Measurements from ENCODE around the gene GATA2. TPM values are rescaled to one million over a fixed set of nuclear protein-coding genes. Genes with fewer than 3 reads are reported as not detected.

GATA2 gene
- polyA plus RNA-seq, 3 donors = 0.07 to 0.36 TPM; not detected in 1

DNA sequence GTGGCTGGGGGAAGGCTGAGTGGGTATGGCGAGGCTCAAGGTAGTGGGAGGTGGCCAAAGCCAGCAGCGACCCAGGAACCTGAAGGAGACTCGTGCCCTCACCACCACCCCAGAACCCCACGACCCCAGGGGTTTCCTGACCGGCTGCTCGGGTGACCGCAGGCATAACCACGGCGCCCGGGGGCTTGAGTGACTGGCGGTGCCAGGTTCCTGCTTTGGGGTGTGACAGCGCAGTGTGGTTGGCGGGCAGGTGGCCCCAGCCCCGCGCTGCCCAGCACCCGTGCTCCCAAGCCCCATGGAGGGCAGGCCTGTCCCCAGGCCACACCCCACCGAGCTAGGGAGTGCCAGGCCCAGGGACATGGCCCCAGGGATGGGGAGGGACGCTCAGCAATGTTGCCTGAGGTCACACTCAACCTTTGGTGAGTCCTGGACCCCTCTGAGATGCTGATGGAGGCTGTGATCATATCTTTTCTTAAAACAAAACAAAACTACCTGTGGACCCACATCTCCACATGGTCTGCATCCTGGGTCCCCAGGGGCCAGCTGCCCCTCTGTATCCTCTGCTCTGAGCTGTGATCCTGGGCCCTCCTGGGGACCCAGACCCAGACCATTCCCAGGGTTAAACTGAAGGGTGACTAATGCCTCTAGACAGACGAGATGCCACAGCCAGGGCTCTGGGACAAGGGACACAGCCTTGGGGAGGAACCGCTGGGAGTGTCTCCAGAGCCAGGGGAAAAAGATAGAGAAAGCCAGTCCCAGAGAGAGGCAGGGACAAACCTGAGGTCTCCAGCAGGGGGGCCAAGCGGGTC is 39.3 kb downstream of the GATA2 start:
- H3K4me3 Mint-ChIP-seq = peak overlapping the region in 1 of 2 donors; percentile 44
- H3K4me1 Mint-ChIP-seq = peaks cover 2% of the 10 kb centered on the region
- TF ChIP-seq, protein P1, sequence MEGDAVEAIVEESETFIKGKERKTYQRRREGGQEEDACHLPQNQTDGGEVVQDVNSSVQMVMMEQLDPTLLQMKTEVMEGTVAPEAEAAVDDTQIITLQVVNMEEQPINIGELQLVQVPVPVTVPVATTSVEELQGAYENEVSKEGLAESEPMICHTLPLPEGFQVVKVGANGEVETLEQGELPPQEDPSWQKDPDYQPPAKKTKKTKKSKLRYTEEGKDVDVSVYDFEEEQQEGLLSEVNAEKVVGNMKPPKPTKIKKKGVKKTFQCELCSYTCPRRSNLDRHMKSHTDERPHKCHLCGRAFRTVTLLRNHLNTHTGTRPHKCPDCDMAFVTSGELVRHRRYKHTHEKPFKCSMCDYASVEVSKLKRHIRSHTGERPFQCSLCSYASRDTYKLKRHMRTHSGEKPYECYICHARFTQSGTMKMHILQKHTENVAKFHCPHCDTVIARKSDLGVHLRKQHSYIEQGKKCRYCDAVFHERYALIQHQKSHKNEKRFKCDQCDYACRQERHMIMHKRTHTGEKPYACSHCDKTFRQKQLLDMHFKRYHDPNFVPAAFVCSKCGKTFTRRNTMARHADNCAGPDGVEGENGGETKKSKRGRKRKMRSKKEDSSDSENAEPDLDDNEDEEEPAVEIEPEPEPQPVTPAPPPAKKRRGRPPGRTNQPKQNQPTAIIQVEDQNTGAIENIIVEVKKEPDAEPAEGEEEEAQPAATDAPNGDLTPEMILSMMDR (IDR thresholded peaks at IDR 0.05) = no peak
- H3K36me3 ChIP-seq (replicated peaks in 1 of 2; ENCODE audit: control insufficient read depth in 1 of 2, insufficient read depth in 2 of 2, low read length in 2 of 2) = no peaks in the 10 kb centered on the region
- no peaks in the 10 kb centered on the region for H3K79me2 ChIP-seq (ENCODE audit: insufficient read depth, low read length)
- DNase-seq = no peak
- no peaks in the 10 kb centered on the region for H3K4me1 ChIP-seq (ENCODE audit: control insufficient read depth in 1 of 2, insufficient read depth in 2 of 2, low read length in 2 of 2)
- no peaks in the 10 kb centered on the region for H3K36me3 Mint-ChIP-seq
- no peaks in the 10 kb centered on the region for H3K9me3 ChIP-seq (replicated peaks in 1 of 2; ENCODE audit: control insufficient read depth in 1 of 2, insufficient read depth in 1 of 2, low read length in 2 of 2)
- peaks cover 0 to 5% (median 0%) of the 10 kb centered on the region in 7 donors for H3K9me3 Mint-ChIP-seq
- intact Hi-C loops (cut with micrococcal nuclease) = no loop called here
- H2AFZ ChIP-seq (ENCODE audit: insufficient read depth, low read depth, low read length, poor library complexity, severe bottlenecking) = no peak overlapping the region
- H3K27ac ChIP-seq (ENCODE audit: low read depth in 1 of 2, low read length in 2 of 2) = no peak overlapping the region
- no peak overlapping the region for H3K4me3 ChIP-seq (replicated peaks in 1 of 3; ENCODE audit: low read depth in 2 of 3, low read length in 3 of 3)
- no peak overlapping the region for H3K9ac ChIP-seq (ENCODE audit: insufficient read depth, low read length, poor library complexity, severe bottlenecking)
- H3K27me3 Mint-ChIP-seq (ENCODE audit: low read depth in 3 of 3) = peaks cover 30 to 52% (median 41%) of the 10 kb centered on the region in 3 donors
- no peak overlapping the region for H3K4me2 ChIP-seq (replicated peaks; ENCODE audit: extremely low read depth, low read length, poor library complexity, severe bottlenecking)
- H3K27ac Mint-ChIP-seq = no peak overlapping the region
- WGBS (ENCODE audit: insufficient coverage) = 25% methylated on average over 18 of the region's 21 CpGs
- H3K27me3 ChIP-seq (ENCODE audit: control insufficient read depth in 2 of 2, insufficient read depth in 2 of 2, low read length in 2 of 2) = peaks cover 0 to 30% of the 10 kb centered on the region in 2 donors
- H4K20me1 ChIP-seq (ENCODE audit: insufficient read depth, low read length) = no peaks in the 10 kb centered on the region

DNA sequence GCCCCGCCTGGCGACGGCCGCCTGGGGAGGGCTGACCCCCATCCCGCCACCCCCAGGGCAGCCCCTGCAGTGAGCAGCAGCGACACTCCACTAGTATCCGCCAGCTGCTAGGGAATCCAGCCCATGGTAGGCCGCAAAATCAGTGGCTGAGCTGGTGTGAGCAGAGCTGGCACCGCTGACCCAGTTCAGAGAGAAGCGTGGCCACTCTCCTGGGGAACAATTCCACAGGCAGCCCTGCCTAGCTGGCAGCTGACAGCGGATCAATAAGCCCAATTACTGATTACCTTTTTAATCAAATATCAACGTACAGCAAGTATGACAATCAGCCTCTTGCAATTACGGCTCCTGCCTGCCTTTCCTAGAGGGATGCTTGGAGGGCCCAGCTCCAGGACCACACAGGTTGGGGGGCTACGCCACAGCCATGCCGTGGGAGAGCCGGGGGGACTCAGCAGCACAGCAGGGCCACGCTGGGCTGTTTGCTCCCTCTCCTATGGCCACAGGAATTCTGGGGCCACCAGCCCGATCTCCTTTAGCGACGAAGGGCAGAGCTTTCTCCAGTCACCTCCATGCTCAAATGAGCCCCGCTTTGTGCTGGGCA is 40.2 kb downstream of the GATA2 start:
- 81% methylated on average over 20 of the region's 21 CpGs for WGBS (ENCODE audit: insufficient coverage)
- intact Hi-C loops (cut with micrococcal nuclease) = no loop called here
- H3K4me3 Mint-ChIP-seq = peak overlapping the region in 1 of 2 donors; percentile 14

More for the DNA sequence above, 40.2 kb downstream of the GATA2 start:
- Mint-ChIP-seq H3K27me3 (ENCODE audit: low read depth in 3 of 3) (peaks cover 33 to 58% (median 40%) of the 10 kb centered on the region in 3 donors), H3K4me1 (peaks cover 5% of the 10 kb centered on the region), H3K9me3 (peaks cover 0 to 5% (median 2%) of the 10 kb centered on the region in 7 donors), H3K27ac (no peak overlapping the region), H3K36me3 (no peaks in the 10 kb centered on the region)
- no peak overlapping the region for H3K4me3 ChIP-seq (replicated peaks in 1 of 3; ENCODE audit: low read depth in 2 of 3, low read length in 3 of 3)
- no peaks in the 10 kb centered on the region for H3K4me1 ChIP-seq (ENCODE audit: control insufficient read depth in 1 of 2, insufficient read depth in 2 of 2, low read length in 2 of 2)
- H4K20me1 ChIP-seq (ENCODE audit: insufficient read depth, low read length) = no peaks in the 10 kb centered on the region
- H3K4me2 ChIP-seq (replicated peaks; ENCODE audit: extremely low read depth, low read length, poor library complexity, severe bottlenecking) = no peak overlapping the region
- no peak overlapping the region for H2AFZ ChIP-seq (ENCODE audit: insufficient read depth, low read depth, low read length, poor library complexity, severe bottlenecking)
- no peaks in the 10 kb centered on the region for H3K79me2 ChIP-seq (ENCODE audit: insufficient read depth, low read length)
- no peak overlapping the region for H3K27ac ChIP-seq (ENCODE audit: low read depth in 1 of 2, low read length in 2 of 2)
- TF ChIP-seq, protein P1 (IDR thresholded peaks at IDR 0.05) = no peak
- no peaks in the 10 kb centered on the region for H3K36me3 ChIP-seq (replicated peaks in 1 of 2; ENCODE audit: control insufficient read depth in 1 of 2, insufficient read depth in 2 of 2, low read length in 2 of 2)
- DNase-seq = no peak
- H3K9ac ChIP-seq (ENCODE audit: insufficient read depth, low read length, poor library complexity, severe bottlenecking) = no peak overlapping the region
- peaks cover 0 to 32% of the 10 kb centered on the region in 2 donors for H3K27me3 ChIP-seq (ENCODE audit: control insufficient read depth in 2 of 2, insufficient read depth in 2 of 2, low read length in 2 of 2)
- no peaks in the 10 kb centered on the region for H3K9me3 ChIP-seq (replicated peaks in 1 of 2; ENCODE audit: control insufficient read depth in 1 of 2, insufficient read depth in 1 of 2, low read length in 2 of 2)

Measured in CD14-positive monocyte (primary cell).